Measurements from ENCODE around the gene ZNF862. TPM values are rescaled to one million over a fixed set of nuclear protein-coding genes. Genes with fewer than 3 reads are reported as not detected.

The ZNF862 gene
- total RNA-seq, 1 experiment from 2014 or later: 2.2 TPM

- no peak for DNase-seq (ENCODE audit: low read depth)
Measured at GRCh38 chr7:149811221-149811620, 27.0 kb upstream of the ZNF862 start.

DNA sequence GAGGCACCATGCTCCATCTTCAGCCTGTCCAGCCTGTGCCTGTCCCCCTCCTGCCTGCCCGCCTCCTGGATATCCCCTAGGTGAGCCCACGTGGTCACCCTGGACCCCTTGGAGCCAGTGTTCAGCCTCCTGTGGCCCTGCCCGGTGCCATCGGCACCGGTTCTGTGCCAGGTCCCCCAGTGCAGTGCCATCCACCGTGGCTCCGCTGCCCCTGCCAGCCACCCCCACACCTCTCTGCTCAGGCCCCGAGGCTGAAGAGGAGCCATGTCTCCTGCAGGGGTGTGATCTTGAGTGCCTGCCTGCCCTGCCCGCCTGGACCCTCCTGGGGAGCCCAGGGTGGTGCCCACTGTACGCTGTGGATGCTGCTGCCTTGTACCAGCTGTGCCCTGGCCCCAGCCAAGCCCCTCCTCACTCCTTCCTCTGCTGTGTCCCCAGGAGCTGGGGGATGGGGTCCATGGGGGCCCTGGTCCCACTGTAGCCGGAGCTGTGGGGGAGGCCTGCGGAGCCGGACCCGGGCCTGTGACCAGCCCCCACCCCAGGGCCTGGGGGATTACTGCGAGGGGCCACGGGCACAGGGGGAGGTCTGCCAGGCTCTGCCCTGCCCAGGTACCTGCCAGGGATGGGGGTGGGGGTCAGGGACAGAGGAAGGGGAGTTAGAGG lies 26.2 kb upstream of the ZNF862 start:
- no peak for DNase-seq (ENCODE audit: low read depth)

GRCh38 chr7:149813254-149814035 lies 24.7 kb upstream of the ZNF862 start:
- DNase-seq (ENCODE audit: low read depth): no peak

- DNase-seq (ENCODE audit: low read depth): no peak
Measured at GRCh38 chr7:149814494-149814893, 23.7 kb upstream of the ZNF862 start.

DNA sequence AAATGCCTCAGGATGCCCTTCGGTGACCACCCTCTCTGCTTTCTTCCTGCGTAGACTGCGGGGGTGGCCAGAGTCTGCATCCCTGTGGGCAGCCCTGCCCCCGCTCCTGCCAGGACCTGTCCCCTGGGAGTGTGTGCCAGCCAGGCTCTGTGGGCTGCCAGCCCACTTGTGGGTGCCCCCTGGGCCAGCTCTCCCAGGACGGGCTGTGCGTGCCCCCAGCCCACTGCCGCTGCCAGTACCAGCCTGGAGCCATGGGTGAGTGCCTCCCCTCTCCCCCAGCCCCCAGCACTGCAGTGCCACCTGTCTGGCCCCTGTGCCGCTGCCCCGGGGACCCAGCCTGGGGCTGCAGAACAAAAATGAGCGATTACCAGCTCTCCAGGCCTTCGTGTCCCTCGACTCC lies 23.1 kb upstream of the ZNF862 start:
- no peak for DNase-seq (ENCODE audit: low read depth)

GRCh38 chr7:149815661-149816266 lies 22.4 kb upstream of the ZNF862 start:
- DNase-seq (ENCODE audit: low read depth): no peak

DNA sequence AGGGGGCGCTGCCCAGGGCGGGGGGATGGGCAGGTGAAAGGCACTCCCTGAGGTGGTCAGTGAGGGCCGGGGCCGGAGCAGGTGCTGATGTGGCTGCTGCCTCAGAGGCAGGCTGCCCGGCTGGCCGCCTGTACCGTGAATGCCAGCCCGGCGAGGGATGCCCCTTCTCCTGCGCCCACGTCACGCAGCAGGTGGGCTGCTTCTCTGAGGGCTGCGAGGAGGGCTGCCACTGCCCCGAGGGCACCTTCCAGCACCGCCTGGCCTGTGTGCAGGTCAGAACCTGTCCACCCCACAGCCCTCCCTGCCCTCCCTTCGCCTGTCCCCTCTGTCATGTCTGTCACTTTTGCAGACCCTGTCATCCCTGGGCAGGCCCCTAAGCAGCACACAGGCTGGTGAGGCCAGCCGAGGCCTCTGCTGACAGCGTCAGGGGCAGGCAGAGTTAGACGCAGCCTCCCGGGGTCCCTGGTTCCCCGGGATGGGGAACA lies 21.9 kb upstream of the ZNF862 start:
- DNase-seq (ENCODE audit: low read depth): no peak

DNA sequence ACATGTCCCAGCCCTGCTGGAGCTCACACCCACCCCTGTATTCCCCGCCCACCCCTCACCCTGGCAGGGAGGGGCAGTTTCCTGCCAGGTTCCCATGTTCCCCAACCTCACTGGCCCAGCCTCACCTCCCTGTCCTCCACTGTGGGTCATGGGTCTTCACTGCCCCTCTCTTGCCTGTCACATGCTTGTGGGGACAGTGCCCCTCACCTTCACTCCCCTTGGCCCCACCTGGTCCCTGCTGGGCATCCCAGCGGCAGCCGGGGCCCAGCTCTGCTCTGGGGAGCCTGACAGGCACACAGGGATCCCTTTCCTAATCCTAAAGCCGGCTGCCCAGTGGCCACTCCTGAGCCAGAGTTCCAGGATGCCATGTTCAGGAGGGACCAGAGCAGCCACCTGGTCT lies 21.4 kb upstream of the ZNF862 start:
- DNase-seq (ENCODE audit: low read depth): no peak

GRCh38 chr7:149817301-149817771 lies 20.8 kb upstream of the ZNF862 start:
- no peak for DNase-seq (ENCODE audit: low read depth)

DNA sequence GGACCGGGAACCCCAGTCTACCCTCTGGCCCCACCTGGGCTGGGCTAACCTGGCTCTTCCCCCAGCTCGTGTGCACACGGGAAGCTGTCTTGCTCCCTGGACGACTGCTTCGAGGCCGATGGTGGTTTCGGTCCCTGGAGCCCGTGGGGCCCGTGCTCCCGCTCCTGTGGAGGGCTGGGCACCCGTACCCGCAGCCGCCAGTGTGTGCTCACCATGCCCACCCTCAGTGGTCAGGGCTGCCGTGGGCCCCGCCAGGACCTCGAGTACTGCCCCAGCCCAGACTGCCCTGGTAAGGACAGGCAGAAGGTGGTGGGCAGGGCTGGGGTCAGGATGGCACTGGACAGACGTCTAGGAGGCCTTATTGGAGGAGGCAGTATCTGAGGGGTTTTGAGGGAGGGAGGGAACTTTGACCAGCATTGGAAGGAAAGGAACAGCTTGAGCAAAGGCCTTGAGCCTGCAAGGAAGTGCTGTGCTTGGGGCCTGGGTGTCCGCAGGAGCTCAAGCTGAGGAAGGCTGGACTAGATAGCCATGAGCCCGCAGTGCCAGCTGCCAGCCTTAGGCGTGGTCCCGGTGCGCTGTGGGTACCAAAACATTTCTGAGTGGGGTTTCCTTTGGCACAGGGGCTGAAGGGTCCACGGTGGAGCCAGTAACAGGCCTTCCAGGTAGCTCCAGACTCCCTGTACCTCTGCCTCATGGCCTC lies 20.2 kb upstream of the ZNF862 start:
- no peak for DNase-seq (ENCODE audit: low read depth)

- no peak for DNase-seq (ENCODE audit: low read depth)
Measured at GRCh38 chr7:149818536-149818840, 19.7 kb upstream of the ZNF862 start.

GRCh38 chr7:149819141-149819960 lies 18.8 kb upstream of the ZNF862 start:
- no peak for DNase-seq (ENCODE audit: low read depth)

DNA sequence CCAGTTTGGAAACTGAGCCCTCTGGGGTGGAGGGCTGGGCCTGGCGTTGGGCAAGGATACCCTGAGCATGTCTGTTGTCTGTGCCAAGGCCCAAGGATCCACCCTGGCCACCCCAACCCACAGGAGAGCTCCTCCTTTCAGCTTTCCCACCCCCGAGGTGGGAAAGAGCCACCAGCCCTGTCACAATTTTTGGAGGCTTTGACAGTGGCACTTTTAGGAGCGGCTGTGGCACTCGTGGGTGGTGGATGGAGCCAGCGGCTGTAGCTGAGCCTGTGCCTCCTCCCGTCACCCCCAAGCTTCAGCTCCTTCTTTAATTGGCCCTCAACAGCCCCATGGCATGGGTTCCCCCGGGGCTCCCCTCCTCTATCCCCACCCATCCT lies 18.2 kb upstream of the ZNF862 start:
- no peak for DNase-seq (ENCODE audit: low read depth)

DNA sequence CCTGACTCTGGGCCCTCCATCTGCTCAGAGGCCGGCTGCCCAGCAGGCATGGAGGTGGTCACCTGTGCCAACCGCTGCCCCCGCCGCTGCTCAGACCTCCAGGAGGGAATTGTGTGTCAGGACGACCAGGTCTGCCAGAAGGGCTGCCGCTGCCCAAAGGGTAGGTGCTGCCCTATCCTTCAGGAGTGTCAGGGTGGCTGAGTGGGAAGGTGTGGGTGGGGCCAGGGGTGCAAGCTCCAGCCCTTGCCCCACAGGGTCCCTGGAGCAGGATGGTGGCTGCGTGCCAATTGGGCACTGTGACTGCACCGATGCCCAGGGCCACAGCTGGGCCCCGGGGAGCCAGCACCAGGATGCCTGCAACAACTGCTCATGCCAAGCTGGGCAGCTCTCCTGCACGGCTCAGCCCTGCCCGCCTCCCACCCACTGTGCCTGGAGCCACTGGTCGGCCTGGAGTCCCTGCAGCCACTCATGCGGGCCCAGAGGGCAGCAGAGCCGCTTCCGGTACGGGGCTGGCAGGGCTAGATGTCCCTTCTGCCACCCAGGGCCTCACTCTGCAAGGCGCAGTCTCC lies 17.5 kb upstream of the ZNF862 start:
- no peak for DNase-seq (ENCODE audit: low read depth)

GRCh38 chr7:149821191-149822148 lies 16.7 kb upstream of the ZNF862 start:
- no peak for DNase-seq (ENCODE audit: low read depth)

DNA sequence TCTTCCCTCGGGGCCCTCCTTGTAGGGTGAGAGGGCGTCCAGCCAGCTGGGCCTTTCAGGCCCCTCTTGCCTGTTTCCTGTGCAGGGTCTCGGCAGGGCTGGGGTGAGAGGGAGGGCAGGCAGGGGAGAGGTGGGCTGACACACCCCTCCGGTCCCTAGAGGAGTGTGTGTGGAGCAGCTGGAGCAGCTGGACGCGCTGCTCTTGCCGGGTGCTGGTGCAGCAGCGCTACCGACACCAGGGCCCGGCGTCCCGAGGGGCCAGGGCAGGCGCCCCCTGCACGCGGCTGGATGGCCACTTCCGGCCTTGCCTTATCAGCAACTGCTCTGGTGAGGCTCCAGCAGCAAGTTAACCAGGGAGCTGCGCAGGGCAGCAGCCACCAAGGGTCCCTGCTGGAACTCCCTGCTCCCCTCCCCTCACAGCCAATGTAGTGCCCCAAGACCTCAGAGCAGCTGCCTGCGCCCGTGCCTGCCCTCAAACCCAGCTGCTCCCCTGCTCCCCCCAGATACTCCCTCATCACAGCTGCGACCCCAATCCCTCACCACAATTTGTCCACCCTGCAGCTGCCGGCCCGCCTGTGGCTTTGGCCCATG lies 15.7 kb upstream of the ZNF862 start:
- DNase-seq (ENCODE audit: low read depth): no peak

- DNase-seq (ENCODE audit: low read depth): no peak
Measured at GRCh38 chr7:149823191-149823630, 15.0 kb upstream of the ZNF862 start.

GRCh38 chr7:149823631-149824199 lies 14.5 kb upstream of the ZNF862 start:
- DNase-seq (ENCODE audit: low read depth): no peak

DNA sequence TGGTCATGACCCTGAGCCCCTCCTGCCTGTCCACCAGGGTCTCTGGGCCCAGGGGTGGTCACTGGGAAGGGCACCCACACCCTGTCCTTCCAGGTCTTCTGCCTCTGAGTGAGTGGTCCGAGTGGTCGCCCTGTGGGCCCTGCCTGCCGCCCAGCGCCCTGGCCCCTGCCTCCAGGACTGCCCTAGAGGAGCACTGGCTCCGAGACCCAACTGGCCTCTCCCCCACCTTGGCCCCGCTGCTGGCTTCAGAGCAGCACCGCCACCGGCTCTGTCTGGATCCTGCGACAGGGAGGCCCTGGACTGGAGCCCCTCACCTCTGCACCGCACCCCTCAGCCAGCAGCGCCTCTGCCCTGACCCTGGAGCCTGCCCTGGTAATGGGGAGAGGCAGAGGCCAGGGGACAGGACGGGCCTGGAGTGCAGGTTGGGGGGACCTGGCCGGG lies 13.9 kb upstream of the ZNF862 start:
- DNase-seq (ENCODE audit: low read depth): no peak

All from RPMI7951 (cell line).